Hindlimb muscle (tissue), 1 donor: ENCODE data around the gene EREG. TPM values are rescaled to one million over a fixed set of nuclear protein-coding genes. Genes with fewer than 3 reads are reported as not detected.
A peak's percentile ranks its signal among the peaks of the same experiment; 100 is the strongest.

Experiments
- DNase-seq: peaks from one replicate; pipeline ENCODE4 v3.0.0-alpha.2; 2013
- polyA plus RNA-seq: library from polyadenylated mRNA; unstranded; fragments of 120-200 nt; gene quantifications from one replicate; pipeline ENCODE4 v1.2.1, GENCODE V29; 2013; ENCODE audit not compliant: insufficient read length

EREG gene
- polyA plus RNA-seq, 1 donor, result 0.10 TPM

DNA sequence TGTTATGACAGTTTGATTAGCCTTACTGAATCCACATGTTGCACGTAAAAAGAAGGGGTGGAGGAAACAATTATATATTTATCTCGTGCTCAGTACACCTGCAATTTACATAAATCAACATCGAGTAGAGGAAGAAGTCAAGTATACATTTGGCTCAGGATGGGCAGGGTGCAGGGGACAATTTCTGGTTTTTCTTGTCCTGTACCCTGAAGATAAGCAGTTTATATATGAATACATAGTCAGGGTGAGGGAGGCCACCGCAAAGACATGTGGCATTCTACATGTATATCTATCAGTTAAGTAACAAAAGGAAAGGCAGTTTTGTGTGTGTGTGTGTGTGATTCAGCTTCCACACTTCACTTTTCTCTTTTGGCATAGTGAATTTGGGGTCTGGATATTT lies 11.1 kb upstream of the EREG start:
- DNase-seq, result no peak

DNA sequence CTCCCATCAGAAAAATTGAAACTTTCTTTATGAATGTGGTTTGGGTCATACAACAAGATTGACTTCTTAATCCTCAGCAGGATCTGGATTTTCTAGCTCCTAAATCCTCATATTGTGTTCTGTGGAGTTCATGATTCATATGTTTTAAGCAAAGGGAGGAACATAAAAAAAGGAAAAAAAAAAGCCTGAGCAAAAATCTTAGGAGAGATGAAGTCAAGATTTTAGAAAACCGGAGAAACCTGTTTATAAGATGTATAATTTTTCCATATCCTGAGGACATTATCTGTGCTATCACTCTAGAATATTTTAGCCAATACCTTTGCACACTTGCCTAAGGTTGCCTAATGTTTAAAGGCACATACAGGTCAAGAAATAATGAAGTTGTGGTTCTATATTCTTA lies 7.0 kb upstream of the EREG start:
- no peak for DNase-seq

DNA sequence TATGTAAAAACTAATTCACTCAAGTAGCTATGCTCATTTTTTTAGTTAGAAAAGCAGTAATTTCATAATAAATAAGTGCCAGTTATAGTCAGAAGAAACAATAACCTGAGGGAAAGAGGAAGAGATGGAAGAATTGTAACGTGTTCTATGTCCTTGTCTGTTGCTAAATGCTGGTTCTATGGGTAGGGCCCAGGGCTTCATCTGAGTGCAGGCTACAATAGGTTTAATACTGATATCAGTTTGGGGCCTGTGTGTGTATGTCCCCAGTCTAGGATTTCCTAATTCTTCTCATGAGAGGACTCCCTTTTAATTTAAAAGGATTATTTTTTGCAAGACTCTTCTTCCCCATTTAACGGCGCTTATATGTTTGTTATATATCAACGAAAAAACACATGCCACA lies 3.3 kb upstream of the EREG start:
- no peak for DNase-seq

- no peak for DNase-seq
These were observed 2.6 kb upstream of the EREG start for GRCh38 chr4:74362347-74362746.

DNA sequence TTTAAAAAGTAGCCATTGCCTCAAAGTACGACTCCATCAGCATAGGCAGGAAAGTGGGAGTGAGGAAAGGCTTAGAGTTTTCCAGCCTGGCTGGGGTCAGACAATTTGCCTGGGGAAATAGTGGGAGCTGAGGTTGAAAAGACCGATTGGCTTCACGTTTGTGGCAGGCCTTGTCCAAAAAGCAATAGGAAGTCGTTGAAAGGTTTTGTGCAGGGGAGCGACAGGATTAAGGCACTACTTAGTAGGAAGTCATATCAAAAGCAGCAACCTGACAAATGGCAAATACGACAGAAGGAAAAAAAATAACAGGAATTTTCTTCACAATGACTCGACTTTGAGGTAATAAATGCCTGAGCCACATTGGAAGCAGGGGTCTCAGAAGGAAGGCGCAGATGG lies 691 bp upstream of the EREG start:
- DNase-seq, result no peak

DNA sequence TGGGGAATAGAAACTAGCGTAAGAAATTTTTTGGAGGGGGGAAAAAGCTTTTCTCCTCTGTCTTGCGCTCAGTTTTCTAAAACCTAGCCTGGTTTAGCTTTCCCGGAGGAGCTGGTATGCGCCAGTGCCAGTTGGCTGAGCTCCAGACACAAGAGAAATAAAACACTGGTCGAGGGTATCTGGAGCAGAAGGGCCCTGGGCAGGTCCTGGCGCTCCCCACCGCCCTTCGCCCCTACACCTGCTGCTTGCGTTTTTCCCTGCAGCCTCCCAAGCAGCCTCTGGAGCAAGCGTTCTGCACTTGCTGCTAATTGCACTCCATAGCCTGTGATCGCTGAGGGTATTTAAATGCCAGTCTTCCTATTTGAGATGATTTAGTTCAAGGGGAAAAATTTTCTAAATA lies 816 bp downstream of the EREG start:
- peak; percentile 4 for DNase-seq

GRCh38 chr4:74366367-74366911 lies 1.5 kb downstream of the EREG start:
- no peak for DNase-seq

DNA sequence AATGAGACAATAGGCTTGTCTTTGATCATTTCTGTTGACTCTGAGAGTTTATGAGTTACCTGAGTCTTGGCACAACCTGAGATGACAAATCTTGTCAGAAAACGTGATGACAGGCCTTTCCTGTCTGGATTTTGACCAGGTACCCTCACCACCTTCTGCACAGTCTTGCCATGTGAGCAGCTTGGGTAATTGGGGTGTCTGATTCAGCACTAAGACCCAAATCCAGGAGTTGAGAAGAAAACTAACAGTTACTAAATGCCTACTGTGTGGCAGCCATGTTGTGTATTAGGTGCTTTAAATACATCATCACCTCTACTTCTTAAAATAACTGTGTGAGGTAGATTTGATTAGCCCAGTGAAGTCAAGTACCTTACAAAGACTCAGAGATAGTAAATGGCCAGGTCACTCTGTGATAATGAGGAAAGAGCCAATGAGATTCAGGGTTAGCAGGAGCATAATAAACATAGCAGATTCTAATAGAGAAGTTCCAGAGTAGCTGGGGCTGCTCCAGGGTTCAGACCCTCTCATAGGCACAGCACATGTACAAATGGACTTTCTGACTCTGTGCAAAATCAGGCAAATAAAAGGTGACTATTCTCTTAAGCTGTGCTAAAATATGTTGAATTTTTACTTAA lies 2.8 kb downstream of the EREG start:
- no peak for DNase-seq

DNA sequence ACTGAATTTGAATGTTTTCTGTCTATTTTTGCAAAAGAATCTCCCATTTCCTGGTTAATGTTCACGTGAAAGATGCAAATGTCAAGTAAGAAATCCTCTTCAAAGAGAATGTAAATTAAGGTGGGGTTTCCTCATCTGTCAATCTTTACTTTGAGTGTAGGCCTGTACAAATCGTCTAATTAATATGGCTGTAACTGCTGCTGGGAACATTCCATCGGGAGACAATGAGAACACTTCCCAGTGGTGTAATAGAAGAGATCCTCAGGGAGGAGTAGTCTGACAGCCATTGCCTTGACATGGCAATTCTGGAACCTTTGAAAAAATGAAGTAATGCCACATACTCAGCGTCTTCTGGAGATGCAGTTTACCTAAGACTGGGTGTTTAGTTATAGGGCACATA lies 3.7 kb downstream of the EREG start:
- DNase-seq, result no peak

- DNase-seq, result no peak
These were observed 4.9 kb downstream of the EREG start for GRCh38 chr4:74369855-74370254.

- peak; percentile 2 for DNase-seq
These were observed 6.0 kb downstream of the EREG start for GRCh38 chr4:74370912-74371311.

- DNase-seq, result no peak
These were observed 9.2 kb downstream of the EREG start for GRCh38 chr4:74374128-74374527.

DNA sequence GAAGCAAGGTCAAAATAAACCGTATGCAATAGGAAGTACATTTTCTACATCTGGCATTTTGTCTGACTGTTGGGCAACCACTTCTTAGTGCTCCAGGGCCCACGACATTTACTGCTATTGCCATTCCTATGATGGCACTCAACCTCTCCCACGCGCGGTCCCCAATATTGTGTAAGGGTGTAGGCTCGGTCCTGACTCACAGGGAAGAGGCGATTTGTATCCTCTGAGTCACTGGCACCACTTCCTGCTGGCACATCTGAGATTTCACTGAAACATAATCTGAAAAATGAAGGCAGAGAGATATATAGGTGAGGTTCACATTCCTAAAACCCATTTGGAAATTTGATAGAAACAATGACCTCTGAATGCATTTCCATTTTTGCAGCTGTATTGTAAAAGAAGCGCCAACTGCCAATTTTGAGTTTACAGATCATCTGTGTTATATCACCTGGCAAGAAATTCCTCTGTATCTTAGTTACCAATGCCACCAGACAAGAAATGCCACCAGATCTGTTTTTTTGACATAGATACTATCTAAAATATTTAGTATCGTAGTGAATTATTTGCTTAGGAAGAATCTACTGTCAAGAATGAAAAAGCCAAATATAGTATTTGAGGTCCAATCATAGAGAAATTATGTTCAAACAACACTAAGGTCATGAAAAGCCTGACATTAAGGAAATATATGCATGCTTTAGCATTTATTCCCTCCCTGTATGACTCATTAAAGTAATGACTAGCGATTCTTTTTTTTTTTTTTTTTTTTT lies 9.8 kb downstream of the EREG start:
- DNase-seq, result no peak

DNA sequence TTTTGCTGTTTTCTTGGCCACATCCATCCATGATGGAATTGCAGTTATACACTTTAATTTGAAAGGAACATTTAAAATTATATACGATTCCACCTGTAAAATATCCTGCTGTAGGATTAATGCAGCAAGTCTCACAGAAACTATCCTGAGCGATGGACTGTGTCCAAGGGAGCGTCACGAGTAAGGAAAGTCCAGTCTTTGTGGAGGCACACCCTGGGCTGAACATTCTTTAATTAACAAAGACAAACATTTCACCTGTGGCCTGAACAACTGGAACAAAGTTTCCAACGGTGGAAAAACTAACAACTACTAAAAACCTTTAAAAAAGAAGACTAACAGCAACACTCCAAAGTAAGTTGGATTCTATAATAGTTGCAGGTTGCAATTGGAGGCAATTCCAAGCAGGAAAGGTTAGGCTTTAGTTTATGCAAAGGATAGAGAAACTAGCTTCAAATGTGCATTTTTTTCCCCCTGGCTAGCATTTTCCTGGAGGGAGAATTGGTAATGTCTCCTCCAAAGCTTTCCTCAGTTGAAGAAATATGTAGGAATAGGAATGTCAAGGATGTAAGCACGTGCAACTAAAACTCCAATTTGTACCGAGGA lies 11.0 kb downstream of the EREG start:
- no peak for DNase-seq

- peak; percentile 15 for DNase-seq
These were observed 12.0 kb downstream of the EREG start for GRCh38 chr4:74376888-74377483.

DNA sequence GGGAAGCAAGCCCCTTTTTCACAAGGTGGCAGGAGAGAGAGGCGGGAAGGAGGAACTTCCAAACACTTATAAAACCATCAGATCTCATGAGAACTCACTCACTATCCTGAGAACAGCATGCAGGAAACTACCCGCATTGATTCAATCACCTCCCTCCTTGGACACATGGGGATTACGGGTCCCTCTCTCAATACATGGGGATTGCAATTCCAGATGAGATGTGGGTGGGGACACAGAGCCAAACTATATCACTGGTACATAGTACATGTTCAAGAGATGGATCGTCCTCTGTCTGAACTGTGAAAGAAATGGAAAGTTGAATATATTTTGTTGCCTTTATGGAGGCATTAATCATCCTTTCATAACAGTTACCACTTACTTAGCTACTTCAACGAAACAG lies 12.8 kb downstream of the EREG start:
- DNase-seq, result no peak

- no peak for DNase-seq
These were observed 13.6 kb downstream of the EREG start for GRCh38 chr4:74378573-74378972.

DNA sequence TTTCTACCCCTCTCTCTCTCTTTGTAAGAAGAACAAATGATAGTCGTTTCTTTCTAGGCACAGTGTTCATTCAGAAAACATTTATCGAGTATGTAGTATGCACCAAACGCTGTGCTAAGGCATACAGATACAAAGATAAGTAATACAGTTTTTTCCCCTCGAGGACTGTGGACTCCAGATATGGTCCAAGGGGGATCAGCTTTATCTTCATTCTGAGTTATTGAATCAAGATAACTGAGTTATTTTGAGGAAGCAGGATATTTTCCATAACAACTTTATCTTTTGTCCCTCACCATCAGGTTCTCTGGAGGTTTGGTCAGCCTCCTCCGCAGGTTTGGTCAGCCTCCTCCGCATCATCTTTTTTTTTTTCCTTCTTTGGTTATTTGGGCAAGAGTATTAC lies 15.0 kb downstream of the EREG start:
- no peak for DNase-seq

- DNase-seq, result no peak
These were observed 20.4 kb downstream of the EREG start for GRCh38 chr4:74385386-74385785.

DNA sequence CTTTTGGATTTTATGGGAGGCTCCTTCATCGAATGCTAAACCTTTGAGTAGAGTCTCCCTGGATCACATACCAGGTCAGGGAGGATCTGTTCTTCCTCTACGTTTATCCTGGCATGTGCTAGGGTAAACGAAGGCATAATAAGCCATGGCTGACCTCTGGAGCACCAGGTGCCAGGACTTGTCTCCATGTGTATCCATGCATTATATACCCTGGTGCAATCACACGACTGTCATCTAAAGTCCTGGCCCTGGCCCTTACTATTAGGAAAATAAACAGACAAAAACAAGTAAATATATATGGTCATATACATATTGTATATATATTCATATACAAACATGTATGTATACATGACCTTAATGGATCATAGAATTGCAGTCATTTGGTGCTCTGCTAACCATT lies 21.2 kb downstream of the EREG start:
- no peak for DNase-seq

- no peak for DNase-seq
These were observed 22.8 kb downstream of the EREG start for GRCh38 chr4:74387790-74388189.

GRCh38 chr4:74389494-74389893 lies 24.5 kb downstream of the EREG start:
- no peak for DNase-seq

DNA sequence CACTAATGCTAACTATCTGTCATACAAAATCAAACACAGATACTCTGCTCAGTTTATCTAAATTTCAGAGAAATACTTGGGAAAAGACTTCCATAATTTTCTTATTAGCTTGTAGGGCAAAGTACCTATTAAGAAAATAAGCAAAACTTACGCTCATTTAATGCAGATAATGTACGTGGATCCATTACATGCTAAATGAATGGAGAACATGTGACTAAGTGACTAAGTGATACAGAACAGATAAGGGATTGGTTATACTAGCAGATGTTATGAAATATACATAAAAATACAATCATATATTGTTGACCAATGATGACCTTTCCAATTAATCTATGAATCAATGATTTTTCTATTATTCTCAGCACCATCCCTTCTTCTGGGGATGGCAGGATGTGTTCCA lies 25.7 kb downstream of the EREG start:
- DNase-seq, result no peak
